ENCODE results near the gene PHIP.

Gene PHIP

GRCh38 chr6:79070206-79070825, 7.7 kb downstream of the PHIP start:
- DNase-seq (ENCODE audit: low spot score), result no peak

GRCh38 chr6:79066828-79067227, 11.2 kb downstream of the PHIP start:
- no peak for DNase-seq (ENCODE audit: low spot score)

DNA sequence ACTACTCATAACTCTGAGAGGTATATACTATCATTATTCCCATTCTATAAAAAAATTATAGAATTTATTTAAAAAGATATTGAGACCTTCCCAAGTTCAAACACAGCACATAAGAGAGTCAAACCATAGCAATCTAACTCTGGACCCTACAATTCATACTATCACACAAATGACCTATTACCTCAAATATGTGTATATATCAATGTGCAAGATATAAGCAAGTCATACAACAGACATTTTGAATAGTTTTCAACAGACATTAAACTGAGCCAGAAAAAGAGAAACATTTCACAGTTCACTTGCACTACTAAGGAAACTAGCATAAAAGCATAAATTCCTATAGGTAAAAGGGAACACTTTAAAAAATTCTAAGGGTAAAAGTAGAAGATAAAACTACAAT, 11.7 kb downstream of the PHIP start:
- DNase-seq (ENCODE audit: low spot score), result no peak

GRCh38 chr6:79065232-79065631, 12.8 kb downstream of the PHIP start:
- DNase-seq (ENCODE audit: low spot score), result no peak

DNA sequence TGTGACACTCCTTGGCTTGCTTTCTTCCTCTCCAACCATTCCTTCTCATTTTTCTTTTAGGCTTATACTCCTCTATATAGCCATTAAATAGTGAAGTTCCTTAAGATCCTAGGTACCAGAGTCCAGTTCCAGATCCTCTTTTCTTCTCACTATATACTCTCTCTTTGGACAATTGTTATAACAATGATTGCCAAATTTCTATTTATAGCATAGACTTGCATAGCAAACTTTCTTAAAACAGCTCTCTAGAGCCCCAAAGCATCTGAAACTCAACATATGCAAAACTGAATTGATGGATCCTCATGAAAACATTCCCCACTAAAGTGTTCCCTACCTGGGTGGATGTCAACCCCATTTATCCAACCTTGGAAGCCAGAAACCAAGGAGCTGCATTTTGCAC, 13.4 kb downstream of the PHIP start:
- DNase-seq (ENCODE audit: low spot score), result no peak

DNA sequence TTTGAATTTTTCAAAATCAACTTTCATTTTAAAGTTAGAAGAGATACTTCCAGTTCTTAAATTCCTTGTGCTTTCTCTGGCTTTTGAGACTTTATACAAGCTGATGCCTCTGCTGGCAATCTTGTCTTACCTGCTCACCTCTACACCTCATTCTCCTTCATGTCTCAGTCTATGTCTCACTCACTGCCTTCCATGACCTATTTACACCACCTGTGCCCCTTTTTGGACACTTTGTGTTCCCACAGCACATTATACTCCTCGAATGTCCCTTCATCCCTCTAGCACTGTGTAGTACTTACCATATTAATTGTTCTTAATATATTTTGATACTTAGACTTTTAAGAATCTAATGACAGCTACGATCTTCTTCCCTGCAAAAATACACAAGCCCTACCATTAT, 15.3 kb downstream of the PHIP start:
- no peak for DNase-seq (ENCODE audit: low spot score)

DNA sequence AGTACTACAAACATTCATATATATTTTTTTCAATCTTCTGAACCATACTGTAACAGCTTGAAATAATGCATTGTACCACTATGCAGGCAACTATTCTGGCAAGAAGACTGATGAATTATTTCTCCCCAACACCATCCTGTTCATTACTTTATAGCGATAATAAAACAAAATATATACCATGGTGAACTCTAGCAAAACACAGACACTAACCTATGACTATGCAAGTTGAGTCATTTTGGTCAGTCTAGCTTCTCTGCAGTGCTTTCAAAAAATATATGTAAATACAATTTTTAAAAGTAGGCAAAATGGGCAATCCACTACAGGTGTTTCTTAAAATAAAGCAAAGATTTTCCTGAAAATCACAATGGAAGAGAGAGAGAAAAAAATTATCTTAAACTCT, 20.3 kb downstream of the PHIP start:
- no peak for DNase-seq (ENCODE audit: low spot score)

GRCh38 chr6:79056226-79056625, 21.8 kb downstream of the PHIP start:
- DNase-seq (ENCODE audit: low spot score), result no peak

DNA sequence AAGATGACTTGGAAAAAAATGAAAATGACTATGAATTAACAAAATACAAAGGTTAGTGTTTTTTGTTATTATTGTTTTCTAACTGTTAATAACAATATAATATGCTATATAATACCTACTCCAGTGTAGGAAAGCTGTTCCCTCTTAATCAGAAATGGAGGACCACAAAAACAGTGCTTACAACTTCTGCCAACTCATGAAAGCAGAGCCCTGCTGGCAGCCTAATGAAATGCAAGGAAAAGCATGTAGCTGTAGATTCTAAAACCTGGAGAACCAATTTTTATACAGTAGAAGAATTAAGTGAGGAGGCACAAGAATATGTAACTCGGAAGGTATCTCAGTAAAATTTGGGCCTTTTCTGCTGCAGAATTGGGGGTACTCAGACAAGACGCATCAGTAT, 29.4 kb downstream of the PHIP start:
- no peak for DNase-seq (ENCODE audit: low spot score)

DNA sequence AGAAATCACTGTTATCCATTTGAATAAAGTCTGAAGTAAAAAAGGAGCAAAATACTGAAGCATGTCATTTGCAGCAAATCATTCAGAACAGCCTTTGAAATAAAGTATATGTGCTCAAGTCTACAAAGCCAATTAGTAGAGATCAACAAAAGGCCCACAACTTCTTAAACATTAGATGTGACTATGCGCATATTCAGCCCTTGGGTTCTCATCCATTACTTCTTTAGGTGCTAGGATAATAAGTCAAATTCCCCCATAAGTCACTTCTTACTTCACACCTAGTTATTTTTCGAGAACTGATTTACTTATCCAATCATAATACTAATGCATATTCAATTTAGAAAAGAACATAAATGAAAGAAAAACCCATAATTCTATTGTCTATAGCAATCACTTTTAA, 31.0 kb downstream of the PHIP start:
- DNase-seq (ENCODE audit: low spot score), result no peak

DNA sequence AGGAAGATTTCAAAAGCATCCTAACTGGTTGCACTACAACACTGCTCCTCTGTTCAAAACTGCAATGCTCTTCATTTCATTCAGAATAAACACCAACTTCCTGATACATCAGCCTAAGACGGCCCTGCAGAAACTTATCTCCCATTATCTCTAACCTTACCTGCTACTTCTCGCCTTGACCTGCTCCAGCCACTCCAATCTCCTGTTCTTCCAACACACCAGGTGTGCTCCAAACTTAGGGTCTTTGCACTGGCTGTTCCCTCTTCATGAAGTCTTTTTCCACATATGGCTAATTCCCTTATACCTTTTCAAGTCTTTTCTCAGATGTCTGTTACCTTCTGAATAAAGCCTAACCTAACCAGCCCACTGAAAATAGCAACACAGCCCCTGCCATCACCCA, 32.1 kb downstream of the PHIP start:
- DNase-seq (ENCODE audit: low spot score), result no peak

- DNase-seq (ENCODE audit: low spot score), result no peak
These were observed 35.3 kb downstream of the PHIP start for GRCh38 chr6:79042799-79043126.

DNA sequence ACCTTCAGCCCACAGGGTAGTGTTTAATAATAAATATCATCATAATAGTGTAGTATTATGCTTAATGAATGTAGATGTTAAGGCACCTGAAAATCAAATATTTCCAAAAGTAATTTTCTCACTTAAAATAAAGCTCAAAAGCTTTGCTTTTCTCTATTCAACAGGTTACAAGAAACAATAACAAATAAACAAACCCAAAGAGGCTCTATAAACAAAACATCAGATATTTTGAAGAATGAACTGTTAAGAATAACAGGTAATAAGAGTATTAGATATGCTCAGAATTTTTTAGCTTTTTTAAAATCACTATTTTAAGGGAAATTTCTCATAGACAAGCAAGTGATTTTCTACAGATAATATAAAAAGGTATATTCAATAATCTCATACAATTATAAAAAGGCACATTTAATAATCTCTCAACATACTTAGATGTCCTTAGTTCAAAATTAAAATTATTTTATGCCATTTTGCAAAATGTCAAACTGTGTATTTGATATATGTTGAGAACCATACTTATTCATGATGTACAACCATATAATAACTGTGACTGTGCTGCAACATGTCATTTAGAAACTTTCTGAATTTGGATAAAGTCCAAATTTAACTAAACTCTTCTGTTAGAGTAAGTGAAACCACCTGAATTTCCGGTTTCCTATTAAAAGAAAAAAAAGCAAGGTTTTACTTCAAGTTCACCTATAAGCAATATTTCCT, 35.8 kb downstream of the PHIP start:
- DNase-seq (ENCODE audit: low spot score), result no peak

DNA sequence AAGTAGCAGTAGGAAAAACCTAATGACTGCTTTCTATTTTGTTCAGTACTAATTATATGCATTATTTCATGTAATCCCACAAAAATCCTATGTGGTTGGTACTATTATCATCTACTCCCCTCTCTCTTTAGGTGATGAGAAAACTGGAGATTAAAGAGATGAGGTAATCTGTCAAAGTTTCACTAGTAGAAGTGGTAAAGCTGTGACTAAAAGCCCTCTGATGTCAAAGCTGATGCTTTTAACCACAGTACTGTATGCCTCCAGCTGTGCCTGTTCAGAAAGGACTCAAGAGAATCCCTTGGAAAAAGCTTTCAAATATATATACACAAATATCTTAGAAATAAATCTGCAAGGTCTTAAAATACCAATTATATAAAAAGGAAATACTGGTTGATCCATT, 38.0 kb downstream of the PHIP start:
- no peak for DNase-seq (ENCODE audit: low spot score)

DNA sequence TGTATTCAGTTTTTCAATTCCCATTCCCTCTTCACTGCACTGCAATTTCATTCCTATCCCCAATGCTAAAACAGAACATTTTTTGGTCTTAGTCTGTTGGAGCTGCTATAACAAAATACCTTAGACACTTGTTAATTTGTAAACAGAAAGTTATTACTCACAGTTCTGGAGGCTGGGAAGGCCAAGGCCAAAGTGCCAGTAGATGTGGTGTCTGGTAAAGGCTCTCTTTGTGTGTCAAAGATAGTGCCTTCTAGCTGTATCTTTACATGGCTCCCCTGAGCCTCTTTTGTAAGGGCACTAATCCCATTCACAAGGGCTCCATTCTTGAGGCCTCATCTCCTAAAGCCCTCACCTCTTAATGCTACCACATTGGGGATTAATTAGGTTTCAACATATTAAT, 40.0 kb downstream of the PHIP start:
- DNase-seq (ENCODE audit: low spot score), result no peak

- no peak for DNase-seq (ENCODE audit: low spot score)
These were observed 43.2 kb downstream of the PHIP start for GRCh38 chr6:79034865-79035264.

DNA sequence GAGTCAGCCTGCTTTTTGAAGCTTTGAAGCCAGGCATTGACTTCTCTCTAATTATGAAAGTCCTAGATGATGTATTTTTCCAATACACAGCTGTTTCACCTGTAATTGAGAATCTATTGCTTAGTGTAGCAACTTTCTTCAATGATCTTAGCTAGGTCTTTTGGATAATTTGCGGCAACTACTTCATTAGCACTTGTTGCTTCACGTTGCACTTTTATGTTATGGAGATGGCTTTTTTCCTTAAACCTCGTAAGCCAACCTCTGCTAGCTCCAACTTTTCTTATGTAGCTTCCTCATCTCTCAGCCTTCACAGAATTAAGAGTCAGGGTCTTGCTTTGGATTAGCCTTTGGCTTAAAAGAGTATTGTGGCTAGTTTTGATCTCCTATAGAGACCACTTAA, 44.8 kb downstream of the PHIP start:
- DNase-seq (ENCODE audit: low spot score), result no peak

DNA sequence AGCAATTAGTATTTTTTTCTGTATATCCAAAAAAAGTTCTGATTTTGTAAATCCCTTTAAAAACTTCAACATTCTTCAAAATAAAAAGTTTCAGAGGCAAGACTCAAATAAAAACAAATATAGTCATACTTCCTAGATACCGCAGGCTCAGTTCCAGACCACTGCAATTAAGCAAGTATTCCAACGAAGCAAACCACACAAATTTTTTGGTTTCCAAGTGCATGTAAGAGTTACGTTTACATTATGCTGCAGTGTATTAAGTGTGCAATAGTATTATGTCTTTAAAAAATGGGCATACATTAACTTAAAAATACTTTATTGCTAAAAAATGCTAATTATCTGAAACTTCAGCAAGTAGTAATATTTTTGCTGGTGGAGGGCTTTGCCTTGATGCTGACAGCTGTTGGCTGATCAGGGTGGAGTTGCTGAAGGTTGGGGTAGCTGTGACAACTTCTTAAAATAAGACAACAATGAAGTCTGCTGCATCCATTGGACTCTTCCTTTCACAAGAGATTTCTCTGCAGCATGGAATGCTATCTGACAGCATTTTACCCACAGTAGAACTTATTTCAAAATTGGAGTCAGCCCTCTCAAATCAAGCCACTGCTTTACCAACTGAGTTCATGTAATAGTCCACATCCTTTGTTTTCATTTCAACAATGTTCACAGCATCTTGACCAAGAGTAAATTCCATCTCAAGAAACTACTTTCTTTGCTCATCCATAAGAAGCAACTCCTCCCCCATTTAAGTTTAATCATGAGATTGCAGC, 46.0 kb downstream of the PHIP start:
- no peak for DNase-seq (ENCODE audit: low spot score)

- no peak for DNase-seq (ENCODE audit: low spot score)
These were observed 47.5 kb downstream of the PHIP start for GRCh38 chr6:79030511-79030910.

DNA sequence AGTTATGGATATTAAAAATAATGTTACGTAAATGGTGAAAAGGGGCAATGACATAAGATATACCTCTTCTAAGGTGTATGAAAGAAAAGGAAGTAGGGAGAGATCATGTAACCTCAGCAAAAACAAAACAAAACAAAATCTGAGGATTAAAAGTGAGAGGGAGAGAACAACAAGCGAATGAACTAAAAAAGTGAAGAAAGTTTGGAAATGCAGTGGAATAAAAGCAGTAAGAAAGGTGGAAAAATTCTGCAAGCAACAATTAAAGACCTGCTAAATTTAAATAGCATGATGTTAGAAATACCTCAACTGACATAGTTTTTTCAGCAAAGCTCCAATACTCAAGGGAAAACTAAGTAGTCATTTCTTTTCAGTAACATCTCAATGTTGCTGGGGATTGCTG, 48.0 kb downstream of the PHIP start:
- DNase-seq (ENCODE audit: low spot score), result no peak

DNA sequence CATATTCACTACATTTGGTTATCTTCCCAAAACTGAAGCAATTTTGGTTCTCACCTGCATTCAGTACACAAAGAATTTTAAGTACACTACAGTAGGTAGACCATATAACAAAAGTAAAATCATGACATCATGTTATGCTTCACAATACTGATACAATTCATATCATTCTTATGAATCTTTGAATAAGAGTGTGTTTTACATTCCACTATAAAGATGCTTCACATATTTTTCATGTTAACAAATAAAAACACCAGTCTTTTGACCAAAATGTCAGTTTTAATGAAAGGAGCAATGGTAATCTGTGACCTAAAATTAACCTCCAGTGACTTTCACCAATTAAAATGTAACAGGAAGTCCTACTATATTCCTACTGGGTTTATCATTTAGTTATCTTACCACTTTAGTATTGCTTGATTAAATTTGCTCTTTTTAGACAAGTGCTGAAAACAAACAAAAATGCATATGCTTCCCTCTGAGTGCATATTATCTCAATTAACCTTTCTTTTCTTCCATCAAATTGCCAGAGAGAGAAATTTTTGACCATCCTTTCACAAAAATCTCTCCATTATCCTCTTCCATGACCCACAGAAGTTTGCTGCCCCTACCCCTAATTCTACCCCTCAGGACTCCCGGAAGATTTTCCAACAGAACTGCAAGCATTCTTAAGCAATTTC, 49.3 kb downstream of the PHIP start:
- DNase-seq (ENCODE audit: low spot score), result no peak

DNA sequence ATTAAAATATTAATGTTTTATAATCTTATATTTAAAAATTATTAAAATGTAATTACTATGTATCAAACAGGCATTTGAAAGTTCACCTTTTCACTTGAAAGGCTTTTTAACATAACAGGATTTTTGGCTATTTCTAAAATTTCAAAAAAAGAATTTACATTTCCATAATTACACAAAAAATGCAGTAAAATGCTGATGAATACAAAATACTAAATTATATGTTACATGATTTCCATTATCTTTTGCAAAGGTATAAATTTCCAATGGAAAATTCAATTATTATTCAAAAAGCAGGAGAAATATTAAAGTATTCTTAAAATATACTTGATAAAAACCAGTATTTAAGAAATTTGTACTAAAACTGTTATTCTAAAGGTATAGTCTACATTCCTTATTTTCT, 66.1 kb downstream of the PHIP start:
- no peak for DNase-seq (ENCODE audit: low spot score)

GRCh38 chr6:79010422-79010821, 67.6 kb downstream of the PHIP start:
- DNase-seq (ENCODE audit: low spot score), result no peak

Data from CD4-positive, alpha-beta T cell treated with Interleukin-15 for 4 hours (primary cell).